Prostate gland (tissue), 2 donors: ENCODE results near the gene GADL1.

Experiments used
- POLR2A ChIP-seq: fragments of 450-650 bp; IDR thresholded peaks from one replicate; pipeline ENCODE4 v1.6.1; 2016; ENCODE audit warnings: antibody characterized with exemption, mild to moderate bottlenecking
- POLR2AphosphoS5 ChIP-seq: sonication (generic); formaldehyde crosslinking; IDR thresholded peaks from one replicate; pipeline ENCODE4 v1.6.1; 2017; ENCODE audit warnings: antibody characterized with exemption
- TF ChIP-seq, protein P1 (sequence below), 4 experiments: fragments of 200-600 bp in 2 of 4; fragments of 450-650 bp in 2 of 4; sonication (generic) in 2 of 4; IDR thresholded peaks; 1 replicate in 3 of 4; 2 replicates in 1 of 4; pipeline ENCODE4 v1.5.1; 2016 to 2019; ENCODE audit warnings: antibody characterized with exemption in 4 of 4, mild to moderate bottlenecking in 2 of 4, moderate library complexity in 2 of 4

GRCh38 chr3:30943206-30943605 lies 48.7 kb upstream of the GADL1 start:
- TF ChIP-seq, protein P1, sequence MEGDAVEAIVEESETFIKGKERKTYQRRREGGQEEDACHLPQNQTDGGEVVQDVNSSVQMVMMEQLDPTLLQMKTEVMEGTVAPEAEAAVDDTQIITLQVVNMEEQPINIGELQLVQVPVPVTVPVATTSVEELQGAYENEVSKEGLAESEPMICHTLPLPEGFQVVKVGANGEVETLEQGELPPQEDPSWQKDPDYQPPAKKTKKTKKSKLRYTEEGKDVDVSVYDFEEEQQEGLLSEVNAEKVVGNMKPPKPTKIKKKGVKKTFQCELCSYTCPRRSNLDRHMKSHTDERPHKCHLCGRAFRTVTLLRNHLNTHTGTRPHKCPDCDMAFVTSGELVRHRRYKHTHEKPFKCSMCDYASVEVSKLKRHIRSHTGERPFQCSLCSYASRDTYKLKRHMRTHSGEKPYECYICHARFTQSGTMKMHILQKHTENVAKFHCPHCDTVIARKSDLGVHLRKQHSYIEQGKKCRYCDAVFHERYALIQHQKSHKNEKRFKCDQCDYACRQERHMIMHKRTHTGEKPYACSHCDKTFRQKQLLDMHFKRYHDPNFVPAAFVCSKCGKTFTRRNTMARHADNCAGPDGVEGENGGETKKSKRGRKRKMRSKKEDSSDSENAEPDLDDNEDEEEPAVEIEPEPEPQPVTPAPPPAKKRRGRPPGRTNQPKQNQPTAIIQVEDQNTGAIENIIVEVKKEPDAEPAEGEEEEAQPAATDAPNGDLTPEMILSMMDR (IDR thresholded peaks at IDR 0.05) = no peak
- TF ChIP-seq POLR2AphosphoS5 (no peak), POLR2A (no peak)
